Measurements from ENCODE around the gene AKR1C1.
"Not testable (repeated sequence)": the region's sequence is repeated elsewhere in the genome, so short reads cannot be mapped to it uniquely, and the experiment has no call there.

Gene AKR1C1

DNA sequence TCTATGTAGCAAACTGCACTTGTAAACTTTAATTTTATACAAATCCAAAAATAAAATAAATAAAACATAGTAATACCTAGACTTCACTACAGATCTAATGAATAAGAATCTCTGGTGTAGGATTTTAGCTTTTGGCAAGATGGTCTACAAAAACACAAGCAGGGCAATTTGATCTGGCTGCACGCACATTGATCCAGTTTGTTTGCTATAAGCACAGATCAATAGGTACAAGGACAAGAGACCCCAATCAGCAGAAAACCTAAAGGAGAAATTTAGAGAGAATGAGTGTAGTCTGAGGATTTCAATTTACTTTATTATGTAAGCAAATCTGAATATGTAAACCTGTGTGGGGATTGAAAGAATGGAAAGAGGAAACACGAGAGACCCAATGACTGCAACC is 48.2 kb downstream of the AKR1C1 start:
- not testable (repeated sequence) for H3K4me3 Mint-ChIP-seq; DNase-seq; H3K27ac Mint-ChIP-seq; H3K36me3 Mint-ChIP-seq (ENCODE audit: low read depth); H3K4me1 Mint-ChIP-seq; H3K27me3 Mint-ChIP-seq (ENCODE audit: low read depth, poor library complexity)
- peaks cover 19% of the 10 kb centered on the region for H3K9me3 Mint-ChIP-seq

DNA sequence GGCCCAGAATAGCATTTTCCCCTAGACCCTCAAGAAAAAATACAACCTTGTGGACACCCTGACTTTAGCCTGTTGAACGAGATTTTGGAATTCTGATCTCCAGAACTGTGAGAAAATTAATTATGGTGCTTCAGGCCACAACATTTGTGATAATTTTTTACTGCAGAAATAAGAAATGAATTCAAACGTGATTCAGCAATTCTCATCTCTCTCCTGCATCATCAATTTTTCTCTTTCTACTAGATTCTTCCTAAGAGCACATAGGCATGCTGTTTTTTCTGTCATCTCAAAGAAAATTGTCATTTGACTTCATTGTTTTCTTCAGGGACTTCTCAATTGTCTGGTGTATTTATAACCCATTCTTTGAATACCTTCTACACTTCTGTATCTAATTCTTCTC is 49.4 kb downstream of the AKR1C1 start:
- H3K36me3 Mint-ChIP-seq (ENCODE audit: low read depth): no peaks in the 10 kb centered on the region
- H3K4me1 Mint-ChIP-seq: peaks cover 3% of the 10 kb centered on the region
- H3K27me3 Mint-ChIP-seq (ENCODE audit: low read depth, poor library complexity): peaks cover 7% of the 10 kb centered on the region
- no peak overlapping the region for H3K4me3 Mint-ChIP-seq
- peaks cover 26% of the 10 kb centered on the region for H3K9me3 Mint-ChIP-seq
- TF ChIP-seq, protein P1, sequence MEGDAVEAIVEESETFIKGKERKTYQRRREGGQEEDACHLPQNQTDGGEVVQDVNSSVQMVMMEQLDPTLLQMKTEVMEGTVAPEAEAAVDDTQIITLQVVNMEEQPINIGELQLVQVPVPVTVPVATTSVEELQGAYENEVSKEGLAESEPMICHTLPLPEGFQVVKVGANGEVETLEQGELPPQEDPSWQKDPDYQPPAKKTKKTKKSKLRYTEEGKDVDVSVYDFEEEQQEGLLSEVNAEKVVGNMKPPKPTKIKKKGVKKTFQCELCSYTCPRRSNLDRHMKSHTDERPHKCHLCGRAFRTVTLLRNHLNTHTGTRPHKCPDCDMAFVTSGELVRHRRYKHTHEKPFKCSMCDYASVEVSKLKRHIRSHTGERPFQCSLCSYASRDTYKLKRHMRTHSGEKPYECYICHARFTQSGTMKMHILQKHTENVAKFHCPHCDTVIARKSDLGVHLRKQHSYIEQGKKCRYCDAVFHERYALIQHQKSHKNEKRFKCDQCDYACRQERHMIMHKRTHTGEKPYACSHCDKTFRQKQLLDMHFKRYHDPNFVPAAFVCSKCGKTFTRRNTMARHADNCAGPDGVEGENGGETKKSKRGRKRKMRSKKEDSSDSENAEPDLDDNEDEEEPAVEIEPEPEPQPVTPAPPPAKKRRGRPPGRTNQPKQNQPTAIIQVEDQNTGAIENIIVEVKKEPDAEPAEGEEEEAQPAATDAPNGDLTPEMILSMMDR (IDR thresholded peaks at IDR 0.05): no peak
- DNase-seq: no peak
- H3K27ac Mint-ChIP-seq: no peak overlapping the region

DNA sequence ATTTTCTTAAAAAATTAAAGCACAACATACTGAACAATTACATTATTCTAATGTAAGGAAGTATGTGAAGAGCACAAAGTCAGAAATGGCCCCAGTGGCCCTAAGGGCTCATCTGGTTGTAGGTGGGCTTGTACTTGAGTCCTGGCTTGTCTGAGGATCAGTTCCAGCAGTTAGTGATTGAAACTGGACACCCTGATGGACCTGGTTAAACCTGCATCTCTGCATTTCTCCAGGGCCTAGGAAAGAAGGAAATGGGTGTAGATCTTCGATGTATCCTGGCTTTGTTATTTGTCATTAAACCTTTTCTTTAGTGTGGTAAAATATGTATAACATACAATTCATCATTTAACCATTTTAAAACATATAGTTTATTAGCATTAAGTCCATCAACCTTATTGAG is 50.2 kb downstream of the AKR1C1 start:
- TF ChIP-seq, protein P1 (IDR thresholded peaks at IDR 0.05): no peak
- no peaks in the 10 kb centered on the region for H3K36me3 Mint-ChIP-seq (ENCODE audit: low read depth)
- H3K4me1 Mint-ChIP-seq: peaks cover 11% of the 10 kb centered on the region
- peaks cover 27% of the 10 kb centered on the region for H3K9me3 Mint-ChIP-seq
- H3K27me3 Mint-ChIP-seq (ENCODE audit: low read depth, poor library complexity): peaks cover 7% of the 10 kb centered on the region
- no peak for DNase-seq
- H3K4me3 Mint-ChIP-seq: no peak overlapping the region
- no peak overlapping the region for H3K27ac Mint-ChIP-seq

- H3K27me3 Mint-ChIP-seq (ENCODE audit: low read depth, poor library complexity); H3K36me3 Mint-ChIP-seq (ENCODE audit: low read depth); H3K4me3 Mint-ChIP-seq; DNase-seq; H3K27ac Mint-ChIP-seq: not testable (repeated sequence)
- Mint-ChIP-seq H3K4me1 (peaks cover 16% of the 10 kb centered on the region), H3K9me3 (peaks cover 24% of the 10 kb centered on the region)
Observed at GRCh38 chr10:5014200-5014910, 51.1 kb downstream of the AKR1C1 start.

DNA sequence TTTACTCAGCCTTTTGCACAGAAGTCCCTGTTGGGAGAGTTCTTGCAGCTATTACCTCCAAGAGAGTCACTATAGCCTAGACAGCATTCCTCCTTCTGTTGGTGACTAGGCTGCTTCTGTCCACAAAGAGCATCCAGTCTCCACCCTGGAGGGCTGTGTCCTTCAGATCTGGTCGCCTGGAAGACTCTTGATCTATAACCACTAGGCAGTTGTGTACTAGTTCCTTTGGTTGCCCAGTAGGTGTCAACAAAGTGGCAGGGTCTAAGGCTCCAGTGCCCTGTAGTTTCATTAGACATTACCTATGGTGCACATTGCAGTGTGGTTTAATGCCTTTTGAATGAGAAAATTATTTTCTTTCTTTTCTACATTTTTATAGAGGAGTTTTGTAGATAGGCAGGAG is 51.7 kb downstream of the AKR1C1 start:
- no peak for DNase-seq
- H3K4me1 Mint-ChIP-seq: peaks cover 16% of the 10 kb centered on the region
- H3K27me3 Mint-ChIP-seq (ENCODE audit: low read depth, poor library complexity): no peaks in the 10 kb centered on the region
- TF ChIP-seq, protein P1 (IDR thresholded peaks at IDR 0.05): no peak
- H3K9me3 Mint-ChIP-seq: peaks cover 22% of the 10 kb centered on the region
- H3K27ac Mint-ChIP-seq: no peak overlapping the region
- no peaks in the 10 kb centered on the region for H3K36me3 Mint-ChIP-seq (ENCODE audit: low read depth)
- no peak overlapping the region for H3K4me3 Mint-ChIP-seq

DNA sequence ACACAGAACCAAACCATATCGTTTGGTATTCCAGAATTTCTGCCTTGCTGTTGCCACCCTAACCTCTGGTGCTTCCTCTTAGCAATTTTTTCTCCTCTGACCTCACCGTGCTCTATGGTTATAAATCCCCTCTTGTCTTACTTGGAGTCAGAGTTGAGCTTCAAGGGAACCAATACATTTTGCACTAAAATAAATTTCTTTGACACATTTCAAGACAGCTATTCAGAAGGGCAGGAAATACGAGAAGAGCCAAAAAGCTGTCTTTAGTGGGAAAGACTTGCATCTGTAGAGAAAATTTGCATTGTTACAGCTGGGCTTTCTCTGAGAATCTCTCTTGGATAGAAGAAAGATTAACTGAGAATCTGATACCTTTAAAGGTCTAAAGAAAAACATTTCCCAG is 54.9 kb downstream of the AKR1C1 start:
- TF ChIP-seq, protein P1 (IDR thresholded peaks at IDR 0.05): no peak
- Mint-ChIP-seq H3K27ac (peak overlapping the region; percentile 64), H3K27me3 (ENCODE audit: low read depth, poor library complexity) (no peaks in the 10 kb centered on the region), H3K36me3 (ENCODE audit: low read depth) (no peaks in the 10 kb centered on the region), H3K4me1 (peaks cover 16% of the 10 kb centered on the region), H3K9me3 (peaks cover 25% of the 10 kb centered on the region), H3K4me3 (no peak overlapping the region)
- DNase-seq: no peak

- DNase-seq: not testable (repeated sequence)
Observed at GRCh38 chr10:5018671-5019277, 55.6 kb downstream of the AKR1C1 start.

GRCh38 chr10:5019770-5020612 is 56.8 kb downstream of the AKR1C1 start:
- peaks cover 16% of the 10 kb centered on the region for H3K4me1 Mint-ChIP-seq
- not testable (repeated sequence) for H3K36me3 Mint-ChIP-seq (ENCODE audit: low read depth); H3K27me3 Mint-ChIP-seq (ENCODE audit: low read depth, poor library complexity); H3K27ac Mint-ChIP-seq; DNase-seq; H3K4me3 Mint-ChIP-seq
- H3K9me3 Mint-ChIP-seq: peaks cover 25% of the 10 kb centered on the region

More at GRCh38 chr10:5018671-5019277, 55.6 kb downstream of the AKR1C1 start:
- H3K27ac Mint-ChIP-seq; H3K27me3 Mint-ChIP-seq (ENCODE audit: low read depth, poor library complexity); H3K4me3 Mint-ChIP-seq; H3K36me3 Mint-ChIP-seq (ENCODE audit: low read depth): not testable (repeated sequence)
- Mint-ChIP-seq H3K4me1 (peaks cover 16% of the 10 kb centered on the region), H3K9me3 (peaks cover 25% of the 10 kb centered on the region)

DNA sequence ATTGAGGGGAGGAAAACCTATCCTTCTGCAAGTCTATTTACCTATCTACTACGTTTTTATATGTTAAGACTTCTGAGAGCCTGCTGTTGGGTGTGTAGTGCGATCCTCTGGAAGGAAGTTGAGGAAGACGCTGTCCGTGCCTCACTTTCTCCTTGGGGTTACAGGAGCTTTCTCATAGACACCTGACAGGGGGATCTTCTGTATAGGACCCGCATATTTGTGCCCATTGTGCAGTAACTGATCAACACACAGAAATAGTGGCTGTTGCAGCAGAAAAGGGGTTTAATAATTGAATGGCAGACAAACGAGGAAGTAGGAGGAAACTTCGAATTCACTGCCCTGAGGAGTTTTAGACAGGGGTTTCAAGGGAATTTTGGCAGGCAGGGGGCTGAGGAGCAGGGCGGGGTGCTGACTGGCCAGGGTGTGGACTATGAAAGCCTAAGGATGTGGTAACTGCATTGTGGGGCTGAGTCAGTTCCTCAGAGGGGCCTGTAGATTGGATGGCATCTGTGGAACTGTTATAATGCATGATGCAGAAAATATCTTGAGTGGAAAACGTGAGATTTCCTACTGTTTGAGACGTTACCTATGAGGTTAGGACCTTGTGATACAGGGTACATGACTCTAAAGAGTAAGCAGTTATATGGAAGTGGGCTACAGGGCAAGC is 58.5 kb downstream of the AKR1C1 start:
- not testable (repeated sequence) for H3K36me3 Mint-ChIP-seq (ENCODE audit: low read depth); H3K27ac Mint-ChIP-seq; H3K4me3 Mint-ChIP-seq; H3K27me3 Mint-ChIP-seq (ENCODE audit: low read depth, poor library complexity); DNase-seq
- Mint-ChIP-seq H3K4me1 (peaks cover 16% of the 10 kb centered on the region), H3K9me3 (peaks cover 28% of the 10 kb centered on the region)

Measured in nephron progenitor cell (in vitro differentiated cells).